Naive B cell (primary cell): ENCODE measurements around the gene FASTKD1. TPM values are rescaled to one million over a fixed set of nuclear protein-coding genes. Genes with fewer than 3 reads are reported as not detected.
A peak's percentile ranks its signal among the peaks of the same experiment; 100 is the strongest.
"Not testable (repeated sequence)": the region's sequence is repeated elsewhere in the genome, so short reads cannot be mapped to it uniquely, and the experiment has no call there.

Experiments
- ATAC-seq, 2 donors: fragments of 150-1000 bp; cut with Tn5 transposase; 2 replicates each; pipeline ENCODE4 v1.10.0; 2021; ENCODE audit warnings: low read depth in 2 of 2, mild to moderate bottlenecking in 2 of 2, moderate library complexity in 2 of 2
- DNase-seq: peaks from one replicate; pipeline ENCODE4 v3.0.0; 2022
- H3K27ac Mint-ChIP-seq, 6 donors: one replicate each; pipeline ENCODE4 v1.8.0; 2020 to 2022; ENCODE audit warnings: mild to moderate bottlenecking in 6 of 6, mixed read lengths in 6 of 6, moderate library complexity in 5 of 6, inconsistent platforms in 2 of 6
- H3K27me3 Mint-ChIP-seq, 3 donors: one replicate each; pipeline ENCODE4 v1.8.0; 2021 to 2022; ENCODE audit warnings: mixed read lengths in 3 of 3, mild to moderate bottlenecking in 1 of 3
- H3K36me3 Mint-ChIP-seq, 2 donors: one replicate each; pipeline ENCODE4 v1.8.0; 2020 to 2022; ENCODE audit warnings: mixed read lengths in 2 of 2, inconsistent platforms in 1 of 2, mild to moderate bottlenecking in 1 of 2
- H3K4me1 Mint-ChIP-seq, 3 donors: one replicate each; pipeline ENCODE4 v1.8.0; 2020 to 2022; ENCODE audit warnings: mixed read lengths in 3 of 3, inconsistent platforms in 1 of 3, mild to moderate bottlenecking in 1 of 3, moderate library complexity in 1 of 3
- H3K4me3 Mint-ChIP-seq, 8 donors: one replicate each; pipeline ENCODE4 v1.8.0; 2020 to 2022; ENCODE audit warnings: mild to moderate bottlenecking in 8 of 8, mixed read lengths in 8 of 8, moderate library complexity in 8 of 8, inconsistent platforms in 2 of 8
- H3K9me3 Mint-ChIP-seq, 7 donors: one replicate each; pipeline ENCODE4 v1.8.0; 2020 to 2022; ENCODE audit warnings: mixed read lengths in 7 of 7, mild to moderate bottlenecking in 5 of 7, inconsistent platforms in 2 of 7, moderate library complexity in 1 of 7
- polyA plus RNA-seq, 6 donors: library from polyadenylated mRNA; unstranded; fragments of 300-500 nt; fragmentation: Illumina TruSeq; gene quantifications; one replicate each; pipeline ENCODE4 v1.2.3, GENCODE V29; 2021; ENCODE audit warnings: low read depth in 6 of 6

Gene FASTKD1, protein sequence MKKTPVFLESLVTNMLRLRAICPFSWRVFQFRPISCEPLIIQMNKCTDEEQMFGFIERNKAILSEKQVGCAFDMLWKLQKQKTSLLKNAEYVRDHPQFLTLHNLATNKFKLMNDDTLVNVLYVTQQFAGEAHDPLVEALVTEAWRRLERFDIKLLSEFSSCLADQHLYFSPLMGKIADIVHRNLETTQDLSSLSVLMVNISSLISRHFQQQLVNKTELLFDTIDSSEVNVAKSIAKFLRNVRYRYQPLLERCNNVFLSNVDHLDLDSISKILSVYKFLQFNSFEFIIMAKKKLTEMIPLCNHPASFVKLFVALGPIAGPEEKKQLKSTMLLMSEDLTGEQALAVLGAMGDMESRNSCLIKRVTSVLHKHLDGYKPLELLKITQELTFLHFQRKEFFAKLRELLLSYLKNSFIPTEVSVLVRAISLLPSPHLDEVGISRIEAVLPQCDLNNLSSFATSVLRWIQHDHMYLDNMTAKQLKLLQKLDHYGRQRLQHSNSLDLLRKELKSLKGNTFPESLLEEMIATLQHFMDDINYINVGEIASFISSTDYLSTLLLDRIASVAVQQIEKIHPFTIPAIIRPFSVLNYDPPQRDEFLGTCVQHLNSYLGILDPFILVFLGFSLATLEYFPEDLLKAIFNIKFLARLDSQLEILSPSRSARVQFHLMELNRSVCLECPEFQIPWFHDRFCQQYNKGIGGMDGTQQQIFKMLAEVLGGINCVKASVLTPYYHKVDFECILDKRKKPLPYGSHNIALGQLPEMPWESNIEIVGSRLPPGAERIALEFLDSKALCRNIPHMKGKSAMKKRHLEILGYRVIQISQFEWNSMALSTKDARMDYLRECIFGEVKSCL
- polyA plus RNA-seq: 10 to 100 TPM in 4 of 6 donors, 1 to 10 TPM in 2; 7.5 to 21.5 (median 12.1) TPM

DNA sequence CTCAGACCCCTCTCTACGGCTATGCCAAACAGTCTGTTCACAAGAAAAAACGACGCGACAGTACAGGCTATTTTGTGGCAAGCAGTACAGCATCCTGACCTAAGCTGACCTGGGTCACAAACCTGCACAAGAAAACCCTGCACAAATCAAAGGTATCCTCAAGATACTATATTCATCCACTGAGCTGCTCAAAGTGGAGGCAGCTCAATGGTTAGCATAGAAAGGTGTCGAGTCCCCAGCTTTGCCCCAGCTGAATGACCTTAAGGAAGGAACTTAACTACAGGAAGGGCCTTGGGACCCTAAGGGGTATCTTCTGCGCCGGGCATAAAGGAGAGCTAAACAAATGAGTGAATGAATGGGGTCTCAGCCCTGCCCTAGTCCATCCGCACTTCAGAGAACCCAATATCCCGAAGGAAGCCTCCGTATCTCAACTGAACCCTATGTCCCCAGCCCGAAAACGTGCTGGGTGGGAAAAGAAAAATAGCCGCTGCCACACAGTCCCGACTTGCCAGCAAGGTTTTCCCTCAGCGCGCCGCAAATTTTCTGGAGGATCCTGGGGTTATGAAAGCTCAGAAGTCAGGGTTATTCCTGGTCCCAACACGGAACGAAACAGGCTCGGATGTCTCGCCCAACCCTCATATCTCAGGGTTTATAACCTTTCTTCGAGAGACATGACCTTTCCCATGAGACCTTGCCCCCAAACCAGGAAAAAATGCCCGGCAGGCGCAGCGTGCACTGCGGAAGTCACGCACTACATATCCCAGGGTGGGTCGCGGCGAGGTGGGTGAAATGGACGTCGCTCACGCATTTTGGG lies at the start of gene FASTKD1:
Gene FASTKD1 (minus strand): TSS at position 706 of the 814 bp plus-strand sequence. CDS start 1,836 bp downstream, outside the sequence.
- Mint-ChIP-seq H3K9me3 (no peaks in the 10 kb centered on the region), H3K4me3 (peak within 1 kb of the TSS; percentile 94 to 99 (median 98)), H3K27me3 (peaks cover 0 to 4% (median 0%) of the 10 kb centered on the region in 3 donors), H3K27ac (peak within 1 kb of the TSS; percentile 91 to 98 (median 96)), H3K36me3 (peaks cover 0 to 6% of the 10 kb centered on the region in 2 donors), H3K4me1 (peaks cover 11 to 25% (median 18%) of the 10 kb centered on the region in 3 donors)
- ATAC-seq (peak; percentile 100), DNase-seq (peak; percentile 79)

DNA sequence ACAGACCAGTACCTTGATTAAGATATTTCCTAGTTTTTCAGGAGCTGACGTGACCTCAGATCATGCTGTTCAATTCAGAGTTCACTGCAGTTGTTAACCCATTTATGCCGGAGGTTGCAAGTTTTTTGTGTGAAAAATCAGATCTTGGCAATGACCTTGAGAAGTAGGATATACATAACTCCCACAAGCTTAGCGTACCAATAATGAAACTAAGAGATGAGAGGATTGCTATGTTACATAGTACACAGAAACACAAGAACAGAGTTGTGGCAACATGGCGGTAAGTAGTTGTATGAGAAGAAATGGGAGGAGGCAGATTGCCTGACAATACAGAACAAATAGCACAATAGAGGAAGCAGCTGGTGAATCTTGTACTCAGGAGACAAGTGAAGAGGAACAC lies 49.6 kb upstream of the FASTKD1 start:
- no peaks in the 10 kb centered on the region for H3K27me3 Mint-ChIP-seq
- DNase-seq: no peak
- peaks cover 0 to 3% (median 0%) of the 10 kb centered on the region in 7 donors for H3K9me3 Mint-ChIP-seq
- no peak for ATAC-seq
- H3K4me3 Mint-ChIP-seq: no peak overlapping the region
- peaks cover 28 to 47% of the 10 kb centered on the region in 2 donors for H3K36me3 Mint-ChIP-seq
- H3K27ac Mint-ChIP-seq: peak overlapping the region in 2 of 6 donors; percentile 4 to 5
- H3K4me1 Mint-ChIP-seq: peaks cover 5 to 22% (median 5%) of the 10 kb centered on the region in 3 donors

- no peaks in the 10 kb centered on the region for H3K27me3 Mint-ChIP-seq
- no peak for DNase-seq
- peaks cover 0 to 8% (median 3%) of the 10 kb centered on the region in 7 donors for H3K9me3 Mint-ChIP-seq
- H3K4me3 Mint-ChIP-seq: no peak overlapping the region
- no peak for ATAC-seq
- peaks cover 47 to 63% of the 10 kb centered on the region in 2 donors for H3K36me3 Mint-ChIP-seq
- peaks cover 10 to 36% (median 11%) of the 10 kb centered on the region in 3 donors for H3K4me1 Mint-ChIP-seq
- H3K27ac Mint-ChIP-seq: peak overlapping the region in 1 of 6 donors; percentile 44
Measured at GRCh38 chr2:169620509-169620908, 46.8 kb upstream of the FASTKD1 start.

- Mint-ChIP-seq H3K4me3 (no peak overlapping the region), H3K4me1 (peaks cover 10 to 36% (median 11%) of the 10 kb centered on the region in 3 donors), H3K9me3 (peaks cover 0 to 8% (median 3%) of the 10 kb centered on the region in 7 donors), H3K27ac (peak overlapping the region in 2 of 6 donors; percentile 44 to 53), H3K36me3 (peaks cover 48 to 64% of the 10 kb centered on the region in 2 donors), H3K27me3 (no peaks in the 10 kb centered on the region)
- DNase-seq: no peak
- no peak for ATAC-seq
Measured at GRCh38 chr2:169619946-169620345, 46.3 kb upstream of the FASTKD1 start.

DNA sequence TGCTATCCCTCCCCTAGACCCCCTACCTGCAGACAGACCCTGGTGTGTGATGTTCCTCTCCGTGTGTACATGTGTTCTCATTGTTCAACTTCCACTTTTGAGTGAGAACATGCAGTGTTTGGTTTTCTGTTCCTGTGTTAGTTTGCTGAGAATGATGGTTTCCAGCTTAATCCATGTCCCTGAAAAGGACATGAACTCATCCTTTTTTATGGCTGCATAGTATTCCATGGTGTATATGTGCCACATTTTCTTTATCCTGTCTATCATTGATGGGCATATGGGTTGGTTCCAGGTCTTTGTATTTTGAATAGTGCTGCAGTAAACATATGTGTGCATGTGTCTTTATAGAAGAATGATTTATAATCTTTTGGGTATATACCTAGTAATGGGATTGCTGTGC lies 42.3 kb upstream of the FASTKD1 start:
- H3K36me3 Mint-ChIP-seq: peaks cover 54 to 67% of the 10 kb centered on the region in 2 donors
- not testable (repeated sequence) for H3K27me3 Mint-ChIP-seq, DNase-seq, ATAC-seq, H3K4me3 Mint-ChIP-seq, H3K9me3 Mint-ChIP-seq
- peak overlapping the region in 1 of 6 donors; percentile 74 for H3K27ac Mint-ChIP-seq
- peaks cover 7 to 36% (median 10%) of the 10 kb centered on the region in 3 donors for H3K4me1 Mint-ChIP-seq

DNA sequence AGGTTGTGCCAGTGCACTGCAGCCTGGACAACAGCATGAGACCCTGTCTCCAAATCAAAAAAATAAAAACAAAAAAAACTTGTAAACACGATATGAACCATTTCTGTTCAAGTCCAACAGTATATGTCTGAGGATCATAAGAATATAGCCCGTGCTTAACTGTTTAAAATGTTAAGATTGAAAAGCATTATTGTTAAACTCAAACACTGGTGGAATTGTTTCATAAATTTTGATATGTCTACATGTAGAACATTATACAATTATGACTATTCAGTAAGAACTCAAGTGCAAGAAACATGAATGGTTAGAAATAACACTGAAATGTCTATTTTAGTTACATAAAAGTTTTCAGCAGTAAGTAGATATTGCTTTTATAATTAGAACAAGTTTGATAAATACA lies 40.2 kb upstream of the FASTKD1 start:
- peaks cover 0 to 8% (median 3%) of the 10 kb centered on the region in 7 donors for H3K9me3 Mint-ChIP-seq
- DNase-seq: no peak
- peaks cover 59 to 64% of the 10 kb centered on the region in 2 donors for H3K36me3 Mint-ChIP-seq
- no peaks in the 10 kb centered on the region for H3K27me3 Mint-ChIP-seq
- no peak overlapping the region for H3K27ac Mint-ChIP-seq
- H3K4me1 Mint-ChIP-seq: peaks cover 6 to 20% (median 7%) of the 10 kb centered on the region in 3 donors
- no peak overlapping the region for H3K4me3 Mint-ChIP-seq
- no peak for ATAC-seq

DNA sequence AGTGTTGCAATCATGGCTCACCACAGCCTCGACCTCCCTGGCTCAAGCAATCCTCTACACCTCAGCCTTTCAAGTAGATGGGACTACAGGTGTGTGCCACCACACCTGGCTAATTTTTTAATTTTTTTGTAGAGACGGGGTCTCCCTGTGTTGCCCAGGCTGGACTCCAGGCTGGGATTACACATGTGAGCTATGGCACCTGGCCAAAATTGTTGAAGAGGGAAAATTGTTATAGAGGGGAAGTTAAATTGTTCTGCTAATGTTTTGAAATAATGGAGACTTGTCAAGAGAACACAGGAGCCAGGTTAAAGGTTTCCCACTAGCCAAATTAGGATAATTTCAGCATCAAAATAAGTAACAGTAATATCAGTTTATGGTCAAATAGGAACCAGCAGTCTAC lies 35.6 kb upstream of the FASTKD1 start:
- Mint-ChIP-seq H3K27me3 (no peaks in the 10 kb centered on the region), H3K27ac (peak overlapping the region in 5 of 6 donors; percentile 0 to 84 (median 56))
- no peak for ATAC-seq

GRCh38 chr2:169599568-169599967 lies 25.9 kb upstream of the FASTKD1 start:
- Mint-ChIP-seq H3K27me3 (no peaks in the 10 kb centered on the region), H3K4me3 (no peak overlapping the region), H3K27ac (no peak overlapping the region)

More for the DNA sequence above, 35.6 kb upstream of the FASTKD1 start:
- peaks cover 0 to 2% (median 0%) of the 10 kb centered on the region in 7 donors for H3K9me3 Mint-ChIP-seq
- no peak overlapping the region for H3K4me3 Mint-ChIP-seq
- H3K36me3 Mint-ChIP-seq: peaks cover 22 to 31% of the 10 kb centered on the region in 2 donors
- H3K4me1 Mint-ChIP-seq: no peaks in the 10 kb centered on the region
- no peak for DNase-seq

GRCh38 chr2:169598982-169599381 lies 25.3 kb upstream of the FASTKD1 start:
- Mint-ChIP-seq H3K36me3 (no peaks in the 10 kb centered on the region), H3K9me3 (no peaks in the 10 kb centered on the region), H3K27me3 (no peaks in the 10 kb centered on the region), H3K4me3 (no peak overlapping the region), H3K4me1 (peaks cover 18 to 35% (median 24%) of the 10 kb centered on the region in 3 donors), H3K27ac (no peak overlapping the region)
- ATAC-seq (no peak), DNase-seq (no peak)

More at GRCh38 chr2:169599568-169599967, 25.9 kb upstream of the FASTKD1 start:
- Mint-ChIP-seq H3K4me1 (peaks cover 18 to 33% (median 24%) of the 10 kb centered on the region in 3 donors), H3K36me3 (no peaks in the 10 kb centered on the region), H3K9me3 (no peaks in the 10 kb centered on the region)
- ATAC-seq (no peak), DNase-seq (no peak)

GRCh38 chr2:169596546-169596945 lies 22.9 kb upstream of the FASTKD1 start:
- H3K4me3 Mint-ChIP-seq, DNase-seq, H3K9me3 Mint-ChIP-seq, H3K36me3 Mint-ChIP-seq, ATAC-seq, H3K27me3 Mint-ChIP-seq: not testable (repeated sequence)
- H3K27ac Mint-ChIP-seq: peak overlapping the region in 2 of 6 donors; percentile 17 to 57
- H3K4me1 Mint-ChIP-seq: peaks cover 21 to 35% (median 23%) of the 10 kb centered on the region in 3 donors

- Mint-ChIP-seq H3K27ac (peak overlapping the region in 3 of 6 donors; percentile 27 to 81 (median 68)), H3K4me3 (peak overlapping the region in 2 of 8 donors; percentile 25 to 50)
Measured at GRCh38 chr2:169590804-169591203, 17.1 kb upstream of the FASTKD1 start.

DNA sequence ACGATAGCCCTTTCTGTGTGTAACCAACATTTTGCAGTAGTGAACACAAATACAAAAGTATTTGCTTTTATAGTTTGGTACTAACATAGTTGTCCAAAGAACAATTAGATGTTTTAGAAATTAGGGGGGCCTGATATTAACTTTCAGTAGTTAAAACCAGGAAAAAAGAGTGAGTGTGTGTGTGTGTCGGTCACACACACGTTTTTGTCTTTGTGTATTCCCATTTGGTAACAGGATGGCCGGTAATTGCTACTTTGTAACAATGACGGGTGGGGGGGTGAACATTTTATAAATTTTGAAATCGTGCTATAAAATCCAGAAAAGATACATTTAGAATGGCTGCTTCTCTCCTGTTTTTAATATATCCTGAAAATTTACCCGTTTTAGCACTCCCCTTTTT lies 12.0 kb upstream of the FASTKD1 start:
- Mint-ChIP-seq H3K36me3 (peaks cover 8 to 9% of the 10 kb centered on the region in 2 donors), H3K27me3 (no peaks in the 10 kb centered on the region), H3K9me3 (peaks cover 0 to 11% (median 0%) of the 10 kb centered on the region in 7 donors), H3K4me3 (peak overlapping the region; percentile 95 to 100 (median 99)), H3K4me1 (peaks cover 23 to 59% (median 47%) of the 10 kb centered on the region in 3 donors), H3K27ac (peak overlapping the region; percentile 99 to 100 (median 100))
- ATAC-seq: no peak
- DNase-seq: no peak

More at GRCh38 chr2:169590804-169591203, 17.1 kb upstream of the FASTKD1 start:
- DNase-seq (no peak), ATAC-seq (peak; percentile 72)
- H3K36me3 Mint-ChIP-seq: peaks cover 0 to 8% of the 10 kb centered on the region in 2 donors
- H3K4me1 Mint-ChIP-seq: peaks cover 25 to 59% (median 34%) of the 10 kb centered on the region in 3 donors
- no peaks in the 10 kb centered on the region for H3K9me3 Mint-ChIP-seq
- H3K27me3 Mint-ChIP-seq: no peaks in the 10 kb centered on the region
